Measurements from ENCODE around the gene SPART.

SPART gene

DNA sequence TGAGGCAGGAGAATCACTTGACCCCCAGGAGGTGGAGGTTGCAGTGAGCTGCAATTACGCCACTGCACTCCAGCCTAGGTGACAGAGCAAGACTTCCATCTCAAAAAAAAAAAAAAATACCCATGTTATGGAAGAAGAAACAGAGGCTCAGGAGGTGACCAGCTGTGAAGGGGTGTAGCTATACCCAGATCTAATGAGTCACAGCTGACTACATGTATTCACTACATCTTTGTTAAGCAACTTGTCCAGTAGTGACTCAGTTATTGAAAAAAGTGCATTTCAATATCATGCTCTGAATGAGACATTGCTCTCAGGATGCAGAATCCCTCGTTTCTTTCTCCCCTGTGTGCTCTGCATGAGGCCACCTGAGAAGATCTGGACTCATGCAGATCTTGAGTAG lies 16.1 kb upstream of the SPART start:
- CTCF ChIA-PET: interaction anchor here (0.9 kb wide), 1 partner anchor 15 kb away, joined by 3 read pairs; no protein-coding TSS in a partner anchor
- POLR2A ChIA-PET: no interaction called here
- no peak for TF ChIP-seq CTCF (IDR thresholded peaks at IDR 0.05; ENCODE audit: control extremely low read depth, extremely low read depth, low read depth, missing control alignments)
- no peak for DNase-seq (ENCODE audit: extremely low spot score)

- ChIA-PET POLR2A (no interaction called here), CTCF (interaction anchor here (0.7 to 3.3 kb wide), 2 partner anchors 11 to 15 kb away, joined by 3 to 10 read pairs; partner anchors contain the start of gene SPART)
- no peak for TF ChIP-seq CTCF (IDR thresholded peaks at IDR 0.05; ENCODE audit: control extremely low read depth, extremely low read depth, low read depth, missing control alignments)
- no peak for DNase-seq (ENCODE audit: extremely low spot score)
Measured at GRCh38 chr13:36360903-36361302, 14.7 kb upstream of the SPART start.

DNA sequence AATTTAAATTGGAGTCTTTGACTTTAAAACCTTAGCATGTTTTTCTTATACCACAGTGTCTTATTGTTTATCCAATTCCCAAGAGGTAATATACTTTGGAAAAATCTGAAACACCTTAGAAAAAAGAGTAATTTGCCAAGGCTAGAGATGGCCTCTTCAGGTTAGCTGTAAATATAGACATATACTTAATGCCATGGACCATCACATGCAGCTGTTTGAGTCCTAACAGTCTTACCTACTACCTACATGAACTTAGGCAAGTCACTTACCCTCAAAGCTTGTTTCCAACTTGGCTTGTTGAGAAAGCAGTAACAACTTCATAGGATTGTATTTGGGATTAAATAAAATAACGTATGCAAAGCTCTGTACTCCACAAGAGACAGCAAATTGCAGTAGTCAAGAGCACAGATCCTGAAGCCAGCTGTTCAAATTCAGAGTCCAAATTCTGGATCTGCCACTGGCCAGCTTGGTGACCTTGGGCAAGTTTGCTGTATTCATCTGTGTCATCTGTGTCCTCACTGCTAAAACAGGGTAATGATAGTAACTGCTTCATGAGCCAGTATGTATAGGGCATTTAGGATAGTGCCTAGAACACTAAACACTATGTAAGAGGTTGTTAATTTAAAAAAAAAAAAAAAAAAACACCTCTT lies 13.2 kb upstream of the SPART start:
- TF ChIP-seq CTCF (IDR thresholded peaks at IDR 0.05; ENCODE audit: control extremely low read depth, extremely low read depth, low read depth, missing control alignments): no peak
- DNase-seq (ENCODE audit: extremely low spot score): no peak
- ChIA-PET POLR2A (no interaction called here), CTCF (interaction anchor here (0.9 to 3.3 kb wide), 3 partner anchors 8 to 28 kb away, joined by 3 to 10 read pairs (median 3); no protein-coding TSS in a partner anchor)

- no peak for TF ChIP-seq CTCF (IDR thresholded peaks at IDR 0.05; ENCODE audit: control extremely low read depth, extremely low read depth, low read depth, missing control alignments)
- POLR2A ChIA-PET: no interaction called here
Measured at GRCh38 chr13:36358175-36358718, 12.1 kb upstream of the SPART start.

DNA sequence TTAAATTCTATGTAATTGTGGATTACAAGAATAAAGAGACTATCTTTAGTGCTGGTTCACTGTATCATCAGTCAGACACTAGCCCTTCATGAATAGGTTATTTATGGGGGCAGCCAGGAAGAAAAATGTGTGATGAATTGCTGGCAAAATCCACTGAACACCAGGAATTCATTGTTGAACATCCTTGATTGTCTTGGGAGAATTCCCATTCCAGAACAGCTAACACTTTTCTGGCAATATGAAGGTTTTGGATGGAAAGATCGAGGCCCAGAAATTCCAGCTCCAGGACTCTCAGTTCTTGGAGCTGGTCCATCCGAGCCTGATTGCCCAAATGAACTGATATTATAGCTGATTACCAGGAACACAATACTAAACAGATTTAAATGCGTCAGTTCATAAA lies 11.5 kb upstream of the SPART start:
- no peak for DNase-seq (ENCODE audit: extremely low spot score)
- TF ChIP-seq CTCF (IDR thresholded peaks at IDR 0.05; ENCODE audit: control extremely low read depth, extremely low read depth, low read depth, missing control alignments): no peak
- ChIA-PET POLR2A (no interaction called here), CTCF (interaction anchor here (1.0 to 1.4 kb wide), 2 partner anchors 11 to 75 kb away, joined by 3 read pairs; no protein-coding TSS in a partner anchor)

More at GRCh38 chr13:36358175-36358718, 12.1 kb upstream of the SPART start:
- CTCF ChIA-PET: interaction anchor here (0.9 to 3.3 kb wide), 4 partner anchors 9 to 75 kb away, joined by 3 to 10 read pairs (median 4); no protein-coding TSS in a partner anchor
- DNase-seq (ENCODE audit: extremely low spot score): no peak

- DNase-seq (ENCODE audit: extremely low spot score): no peak
- ChIA-PET POLR2A (no interaction called here), CTCF (interaction anchor here (1.0 to 1.4 kb wide), 2 partner anchors 10 to 74 kb away, joined by 3 read pairs; no protein-coding TSS in a partner anchor)
- no peak for TF ChIP-seq CTCF (IDR thresholded peaks at IDR 0.05; ENCODE audit: control extremely low read depth, extremely low read depth, low read depth, missing control alignments)
Measured at GRCh38 chr13:36357231-36357630, 11.0 kb upstream of the SPART start.

All from GM10248 (cell line).